OCI-LY1 (cell line): ENCODE results near the gene ELAVL1.

Experiments
- CTCF ChIP-seq: fragments of 200-600 bp; sonication (generic), shearing (Covaris generic); IDR thresholded peaks from 2 replicates; pipeline ENCODE4 v1.5.1; 2017; ENCODE audit warnings: mild to moderate bottlenecking, antibody characterized with exemption, low read length, moderate library complexity, mixed read lengths
- EZH2 ChIP-seq: fragments of 200-600 bp; sonication (generic), shearing (Covaris generic); IDR thresholded peaks from 2 replicates; pipeline ENCODE4 v1.8.0; 2017; ENCODE audit warnings: borderline replicate concordance, mixed run types, mild to moderate bottlenecking, antibody characterized with exemption, low read length, moderate library complexity, mixed read lengths

- TF ChIP-seq CTCF, result no peak
- TF ChIP-seq EZH2, result no peak
Observed at GRCh38 chr19:7978179-7978825, 27.1 kb downstream of the ELAVL1 start.
